A673 (cell line): ENCODE results near the gene APOC3. TPM values are rescaled to one million over a fixed set of nuclear protein-coding genes. Genes with fewer than 3 reads are reported as not detected.
A peak's percentile ranks its signal among the peaks of the same experiment; 100 is the strongest.

Experiments used
- BruUV-seq: library from RNA; stranded (reverse); fragments of 400-500 nt; replicated peaks from 2 replicates; lab custom pipeline; 2021; lab: Mats Ljungman, UMichigan
- CTCF ChIA-PET: fragments of 300-600 bp; sonication (Branson Sonifier 250); formaldehyde crosslinking; loops from one replicate; lab custom pipeline; 2022; ENCODE audit warnings: antibody characterized with exemption; lab: Charles Lee
- POLR2A ChIA-PET: fragments of 300-600 bp; sonication (Branson Sonifier 250); formaldehyde crosslinking; loops from one replicate; lab custom pipeline; 2022; ENCODE audit warnings: antibody characterized with exemption; ENCODE audit not compliant: low non-redundant PET; lab: Charles Lee
- DNase-seq: peaks from one replicate; pipeline ENCODE4 v3.0.0-alpha.2; 2015; ENCODE audit warnings: low spot score
- H3K27ac ChIP-seq: fragments of 200-600 bp; sonication (generic); 2 replicates; pipeline ENCODE4 v1.5.1; 2016; ENCODE audit warnings: mixed run types, low read depth, mild to moderate bottlenecking, mixed read lengths, antibody characterized with exemption, low read length; ENCODE audit not compliant: poor library complexity, severe bottlenecking
- H3K27me3 ChIP-seq: fragments of 200-600 bp; sonication (generic); replicated peaks from 2 replicates; pipeline ENCODE4 v1.6.1; 2017; ENCODE audit warnings: mixed run types, low read depth, mild to moderate bottlenecking, mixed read lengths, antibody characterized with exemption, low read length; ENCODE audit not compliant: insufficient read depth, poor library complexity
- H3K36me3 ChIP-seq: fragments of 200-600 bp; sonication (generic); 2 replicates; pipeline ENCODE4 v1.6.1; 2016; ENCODE audit warnings: mixed run types, mild to moderate bottlenecking, mixed read lengths, antibody characterized with exemption, low read length; ENCODE audit not compliant: insufficient read depth, poor library complexity, severe bottlenecking
- H3K4me1 ChIP-seq: fragments of 200-600 bp; sonication (generic); 2 replicates; pipeline ENCODE4 v1.6.1; 2017; ENCODE audit warnings: mixed run types, mild to moderate bottlenecking, mixed read lengths, antibody characterized with exemption, low read length; ENCODE audit not compliant: insufficient read depth, poor library complexity, severe bottlenecking
- H3K4me3 ChIP-seq: fragments of 200-600 bp; sonication (generic); 2 replicates; pipeline ENCODE4 v1.5.1; 2016; ENCODE audit warnings: low read depth, mixed run types, mild to moderate bottlenecking, mixed read lengths, low read length; ENCODE audit not compliant: poor library complexity, severe bottlenecking
- H3K9me3 ChIP-seq: fragments of 200-600 bp; sonication (generic); 2 replicates; pipeline ENCODE4 v1.6.1; 2016; ENCODE audit warnings: mixed run types, low read depth, mild to moderate bottlenecking, mixed read lengths, antibody characterized with exemption, low read length; ENCODE audit not compliant: poor library complexity, severe bottlenecking
- EZH2 ChIP-seq: fragments of 200-600 bp; sonication (generic); IDR thresholded peaks from 2 replicates; pipeline ENCODE4 v1.6.1; 2017; ENCODE audit warnings: borderline replicate concordance, low read depth, mild to moderate bottlenecking, mixed read lengths, antibody characterized with exemption, low read length; ENCODE audit not compliant: poor library complexity, severe bottlenecking
- intact Hi-C: fragments of 100-400 bp; cut with micrococcal nuclease; formaldehyde crosslinking; loops from one replicate; pipeline ENCODE4 v1.10.0; 2022; ENCODE audit not compliant: unreplicated experiment
- total RNA-seq: library from RNA; stranded (reverse); gene quantifications from 2 replicates; pipeline ENCODE4 v1.2.3, GENCODE V29; 2021
- TF ChIP-seq, protein P1 (sequence below): fragments of 300-800, 200-600 bp; sonication (generic); conservative IDR thresholded peaks from 2 replicates; pipeline ENCODE4 v1.5.1; 2017; ENCODE audit warnings: low read depth, mild to moderate bottlenecking, antibody characterized with exemption, low read length, moderate library complexity, mixed read lengths

APOC3 gene
- total RNA-seq, 1 experiment from 2014 or later: not detected

DNA sequence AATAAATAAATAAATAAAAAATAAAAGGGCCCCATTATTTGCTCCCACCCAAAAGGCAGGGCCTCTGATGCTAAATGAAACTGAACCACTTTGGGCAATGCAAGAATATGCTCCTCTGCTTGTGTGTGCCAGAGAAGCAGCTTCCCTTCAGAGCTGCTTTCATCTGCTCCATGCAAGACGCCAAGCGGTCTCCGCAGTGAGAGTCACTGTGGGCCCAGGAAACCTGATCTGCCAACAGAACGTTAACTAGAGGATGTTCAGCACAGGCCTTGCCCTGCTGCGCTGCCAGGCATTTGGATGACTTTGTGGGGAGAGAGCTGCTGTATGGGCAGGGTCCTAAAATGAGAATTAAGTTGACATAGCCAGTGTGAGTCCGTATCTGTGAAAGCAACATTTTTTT is 51.4 kb downstream of the APOC3 start:
- peaks cover 7% of the 10 kb centered on the region for H3K4me1 ChIP-seq
- intact Hi-C loops: loop anchor here (2.0 kb wide), 1 partner anchor 218 kb away; the partner anchor contains the start of gene SIK3
- no peaks in the 10 kb centered on the region for H3K9me3 ChIP-seq
- H3K4me3 ChIP-seq: no peak overlapping the region
- no peak for DNase-seq
- TF ChIP-seq EZH2: no peak
- TF ChIP-seq, protein P1, sequence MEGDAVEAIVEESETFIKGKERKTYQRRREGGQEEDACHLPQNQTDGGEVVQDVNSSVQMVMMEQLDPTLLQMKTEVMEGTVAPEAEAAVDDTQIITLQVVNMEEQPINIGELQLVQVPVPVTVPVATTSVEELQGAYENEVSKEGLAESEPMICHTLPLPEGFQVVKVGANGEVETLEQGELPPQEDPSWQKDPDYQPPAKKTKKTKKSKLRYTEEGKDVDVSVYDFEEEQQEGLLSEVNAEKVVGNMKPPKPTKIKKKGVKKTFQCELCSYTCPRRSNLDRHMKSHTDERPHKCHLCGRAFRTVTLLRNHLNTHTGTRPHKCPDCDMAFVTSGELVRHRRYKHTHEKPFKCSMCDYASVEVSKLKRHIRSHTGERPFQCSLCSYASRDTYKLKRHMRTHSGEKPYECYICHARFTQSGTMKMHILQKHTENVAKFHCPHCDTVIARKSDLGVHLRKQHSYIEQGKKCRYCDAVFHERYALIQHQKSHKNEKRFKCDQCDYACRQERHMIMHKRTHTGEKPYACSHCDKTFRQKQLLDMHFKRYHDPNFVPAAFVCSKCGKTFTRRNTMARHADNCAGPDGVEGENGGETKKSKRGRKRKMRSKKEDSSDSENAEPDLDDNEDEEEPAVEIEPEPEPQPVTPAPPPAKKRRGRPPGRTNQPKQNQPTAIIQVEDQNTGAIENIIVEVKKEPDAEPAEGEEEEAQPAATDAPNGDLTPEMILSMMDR: no peak
- peaks cover 5% of the 10 kb centered on the region for H3K36me3 ChIP-seq
- no TSS peak for BruUV-seq
- POLR2A ChIA-PET: no interaction called here
- peak overlapping the region; percentile 35 for H3K27ac ChIP-seq
- no peaks in the 10 kb centered on the region for H3K27me3 ChIP-seq
- CTCF ChIA-PET: no interaction called here

DNA sequence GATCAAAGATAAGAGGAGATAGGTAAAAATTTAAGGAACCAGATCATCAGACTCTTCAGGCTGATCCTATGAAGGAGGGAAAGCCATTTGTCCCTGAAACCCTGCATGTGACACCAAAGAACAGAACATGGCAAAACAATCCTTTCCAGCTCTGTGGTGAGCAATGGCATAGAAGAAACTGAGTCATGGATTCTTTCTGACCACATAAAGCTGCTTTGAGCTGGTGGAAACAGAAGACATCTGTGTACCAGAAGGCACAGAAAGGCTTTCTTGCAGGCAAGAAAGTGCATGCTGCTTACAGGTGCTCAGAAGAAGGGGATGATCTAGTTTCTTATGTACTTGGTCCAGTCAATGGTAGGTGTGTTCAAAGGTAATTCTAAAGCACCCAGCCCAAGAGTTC is 52.7 kb downstream of the APOC3 start:
- H3K4me3 ChIP-seq: no peak overlapping the region
- H3K4me1 ChIP-seq: peaks cover 7% of the 10 kb centered on the region
- intact Hi-C loops: no loop called here
- no peak for DNase-seq
- no peaks in the 10 kb centered on the region for H3K9me3 ChIP-seq
- no peaks in the 10 kb centered on the region for H3K36me3 ChIP-seq
- POLR2A ChIA-PET: no interaction called here
- CTCF ChIA-PET: no interaction called here
- no TSS peak for BruUV-seq
- no peak overlapping the region for H3K27ac ChIP-seq
- H3K27me3 ChIP-seq: no peaks in the 10 kb centered on the region
- TF ChIP-seq EZH2: no peak
- TF ChIP-seq, protein P1: no peak

Other genes with a start within 250 kb of the APOC3 start
- gene BUD13, start 56.9 kb upstream of the APOC3 start, total RNA-seq: 38.7 and 39.4 TPM in 2 replicates
- 100 and 109 TPM in 2 replicates for gene ZPR1, start 41.9 kb upstream of the APOC3 start, total RNA-seq
- not detected in 2 replicates for gene APOA5, start 38.0 kb upstream of the APOC3 start, total RNA-seq
- not detected in 2 replicates for gene APOA4, start 6.6 kb upstream of the APOC3 start, total RNA-seq
- 0.35 and 0.43 TPM in 2 replicates for gene APOA1, start 7.7 kb downstream of the APOC3 start, total RNA-seq